GM21825 (cell line): ENCODE data around the gene DGLUCY.
"Not testable (repeated sequence)": the region's sequence is repeated elsewhere in the genome, so short reads cannot be mapped to it uniquely, and the experiment has no call there.

Experiments
- ATAC-seq: cut with Tn5 transposase; IDR thresholded peaks from one replicate; pipeline ENCODE4 v1.9.1; 2021; ENCODE audit warnings: mild to moderate bottlenecking, moderate library complexity; ENCODE audit not compliant: unreplicated experiment

DGLUCY gene

GRCh38 chr14:91255026-91255695, 141.3 kb downstream of the DGLUCY start:
- no peak for ATAC-seq

DNA sequence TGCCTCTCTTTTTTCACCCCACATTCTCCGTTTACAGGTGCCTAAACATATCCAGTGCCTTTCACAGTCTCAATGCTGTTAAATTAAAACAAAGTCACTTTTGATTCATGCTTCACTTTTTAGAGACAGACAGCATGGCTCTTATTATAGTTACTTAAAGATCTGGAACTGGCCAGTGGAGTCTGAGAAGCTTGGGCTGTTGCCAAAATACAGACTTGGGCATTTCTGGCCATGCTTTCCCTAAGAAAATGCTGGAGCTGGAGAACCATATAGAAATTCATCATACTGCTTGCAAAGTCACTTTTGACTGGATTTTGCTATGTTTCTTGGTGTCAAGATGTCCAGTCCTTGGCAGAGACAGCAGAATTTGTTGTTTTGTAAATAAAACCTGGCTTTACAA, 142.8 kb downstream of the DGLUCY start:
- ATAC-seq: no peak

DNA sequence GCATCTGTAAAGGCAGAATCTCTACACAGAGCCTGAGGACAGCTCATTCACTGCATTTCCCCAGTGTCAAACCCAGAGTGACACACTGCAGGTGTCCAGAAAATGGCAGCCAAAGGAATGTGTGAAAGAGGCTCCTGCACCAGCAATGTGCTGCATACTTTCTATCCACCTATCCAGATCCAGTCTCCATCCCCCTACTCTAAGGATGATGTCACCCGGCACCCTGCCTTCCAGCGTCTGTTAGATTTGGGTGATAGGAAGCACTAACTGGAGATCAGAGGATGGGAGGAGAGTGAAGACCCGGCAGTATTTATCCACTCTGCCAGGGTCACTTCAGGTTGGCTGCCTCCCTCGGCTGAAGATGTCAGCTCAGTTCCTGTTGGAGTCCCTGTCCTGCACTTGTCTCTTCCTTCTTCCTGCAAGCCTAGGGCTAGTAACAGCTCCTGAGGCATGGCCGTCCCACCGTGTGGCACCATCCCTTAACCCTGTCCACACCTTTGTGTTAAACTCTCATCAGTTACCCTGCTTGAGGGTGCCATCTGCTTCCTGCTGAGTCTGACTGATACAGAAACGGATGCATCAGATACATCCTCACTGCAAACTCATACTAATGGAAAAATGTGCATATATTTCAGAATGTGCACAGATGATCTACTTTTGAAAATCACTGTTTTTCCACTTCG, 143.6 kb downstream of the DGLUCY start:
- ATAC-seq: no peak

- no peak for ATAC-seq
Observed at GRCh38 chr14:91258011-91258618, 144.2 kb downstream of the DGLUCY start.

GRCh38 chr14:91258876-91259275, 145.0 kb downstream of the DGLUCY start:
- ATAC-seq: no peak

GRCh38 chr14:91261115-91261514, 147.2 kb downstream of the DGLUCY start:
- ATAC-seq: no peak

- no peak for ATAC-seq
Observed at GRCh38 chr14:91261986-91262549, 148.2 kb downstream of the DGLUCY start.

- no peak for ATAC-seq
Observed at GRCh38 chr14:91263329-91263728, 149.5 kb downstream of the DGLUCY start.

DNA sequence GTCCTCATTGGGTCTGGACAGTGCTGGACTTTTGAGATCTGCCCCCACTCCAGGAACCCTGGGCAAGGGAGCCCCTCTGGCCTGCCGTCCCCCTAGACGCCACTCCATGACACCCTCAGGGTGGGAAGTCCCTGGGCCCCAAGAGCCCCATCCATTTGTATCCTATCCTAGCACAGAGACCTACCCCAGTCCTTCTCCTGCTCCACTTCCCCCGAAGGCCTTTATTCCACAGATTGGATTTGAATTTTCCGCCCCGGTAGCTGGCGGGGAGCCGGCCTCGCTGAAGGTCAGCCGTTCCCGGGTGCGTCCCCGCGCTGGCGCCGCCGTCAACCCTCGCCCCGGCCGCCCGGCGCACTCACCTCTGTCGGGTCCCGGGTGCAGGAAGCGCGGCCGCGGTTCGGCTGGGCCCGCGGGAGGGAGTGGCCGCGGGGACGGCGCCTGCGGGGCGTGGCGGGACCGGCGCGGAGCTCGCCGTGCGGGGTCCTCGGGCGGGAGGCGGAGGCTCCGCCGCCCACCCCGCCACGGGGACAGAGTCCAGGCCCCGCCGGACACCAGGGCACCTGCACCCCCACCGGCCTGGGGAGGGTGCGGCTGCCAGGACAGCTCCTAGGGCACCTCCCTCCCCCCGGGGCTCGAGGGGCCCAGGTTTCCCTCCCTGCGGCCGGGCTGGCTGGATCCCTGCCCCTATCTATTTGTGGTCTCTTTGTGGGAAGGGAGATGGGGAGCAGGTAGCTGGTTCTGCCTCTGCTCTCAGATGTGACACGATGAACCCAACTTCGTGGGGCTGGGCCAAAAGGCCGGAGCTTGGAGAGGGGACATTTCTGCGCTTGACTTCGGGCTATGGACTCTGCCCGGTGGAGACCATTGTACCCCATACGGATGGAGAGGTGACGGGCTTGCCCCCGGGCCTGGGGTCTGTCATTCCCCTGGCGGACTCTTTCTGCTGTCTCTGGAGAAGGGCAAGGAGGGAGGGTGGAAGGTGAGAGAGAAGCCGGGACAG, 150.6 kb downstream of the DGLUCY start:
- no peak for ATAC-seq

DNA sequence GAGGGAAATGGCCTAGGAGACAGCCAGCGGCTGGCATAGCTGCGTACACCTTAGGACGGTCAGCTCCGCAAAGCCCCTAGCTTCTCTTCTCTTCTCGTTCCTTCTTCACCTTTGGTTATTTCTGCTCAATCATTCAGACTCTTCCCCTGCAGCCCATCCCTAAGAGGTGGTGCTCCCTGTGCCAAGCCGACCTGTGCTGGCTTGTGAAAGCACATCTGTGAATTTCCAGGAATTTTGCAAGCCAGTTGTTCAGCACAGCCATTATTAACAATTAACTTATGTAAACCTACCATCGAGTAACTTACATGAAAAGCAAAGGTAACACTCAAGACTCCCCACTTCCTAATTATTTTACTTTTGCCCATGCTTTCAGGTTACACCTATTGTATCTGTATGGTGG, 151.5 kb downstream of the DGLUCY start:
- ATAC-seq: no peak

DNA sequence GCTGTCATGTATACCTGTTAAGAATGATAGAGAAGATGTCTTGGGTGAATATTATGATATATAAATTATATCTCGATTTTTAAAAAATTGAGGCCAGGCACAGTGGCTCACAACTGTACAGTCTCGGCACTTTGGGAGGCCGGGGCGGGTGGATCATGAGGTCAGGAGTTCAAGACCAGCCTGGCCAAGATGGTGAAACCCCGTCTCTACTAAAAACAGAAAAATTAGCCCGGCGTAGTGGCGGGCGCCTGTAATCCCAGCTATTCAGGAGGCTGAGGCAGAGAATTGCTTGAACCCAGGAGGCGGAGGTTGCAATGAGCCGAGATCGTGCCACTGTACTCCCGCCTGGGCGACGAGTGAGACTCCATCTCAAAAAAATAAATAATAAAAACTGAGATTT, 152.4 kb downstream of the DGLUCY start:
- ATAC-seq: not testable (repeated sequence)

- ATAC-seq: no peak
Observed at GRCh38 chr14:91267965-91268437, 154.1 kb downstream of the DGLUCY start.

DNA sequence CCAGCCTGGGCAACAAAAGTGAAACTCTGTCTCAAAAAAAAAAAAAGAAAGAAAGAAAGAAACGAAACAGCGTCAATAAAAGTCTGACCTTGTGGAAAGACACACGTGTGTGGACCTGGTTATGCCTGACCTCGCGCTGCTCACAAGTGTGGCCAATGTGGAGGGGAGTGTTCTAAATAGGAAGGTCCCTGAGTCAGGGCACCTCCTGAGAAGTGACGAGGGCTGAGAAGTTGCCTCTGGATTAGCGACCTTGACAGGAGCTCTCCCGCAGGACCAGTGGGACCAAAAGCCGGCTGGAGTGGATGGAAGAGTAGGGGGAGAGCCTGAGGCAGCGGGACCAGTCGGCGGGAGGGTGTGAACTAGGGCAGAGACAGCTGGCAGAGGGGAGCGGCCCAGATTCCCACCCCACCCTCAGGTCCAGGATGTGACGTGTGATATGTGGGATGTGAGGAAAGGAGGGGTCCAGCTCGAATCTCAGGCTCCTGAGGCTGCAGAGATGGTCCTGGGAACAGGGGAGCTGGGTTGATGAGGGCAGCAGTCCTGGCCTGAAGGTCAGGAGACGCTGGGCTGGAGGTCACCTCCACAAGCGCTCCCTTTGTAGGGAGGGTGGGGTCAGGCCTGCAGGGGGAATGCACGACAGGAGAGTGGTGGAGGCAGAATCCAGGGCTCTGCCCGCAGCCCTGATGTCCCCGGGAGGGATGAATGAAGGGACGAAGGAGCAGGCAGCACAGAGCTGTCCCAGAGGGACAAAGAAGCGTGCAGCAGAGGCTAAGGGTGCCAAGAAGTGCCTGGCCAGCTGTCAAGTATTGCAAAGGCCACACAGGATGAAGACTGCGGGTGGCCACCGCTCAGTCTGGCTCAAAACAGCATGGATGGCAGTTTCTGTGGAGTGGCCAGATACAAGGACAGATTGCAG, 155.5 kb downstream of the DGLUCY start:
- ATAC-seq: no peak

- ATAC-seq: no peak
Observed at GRCh38 chr14:91270188-91270587, 156.3 kb downstream of the DGLUCY start.

DNA sequence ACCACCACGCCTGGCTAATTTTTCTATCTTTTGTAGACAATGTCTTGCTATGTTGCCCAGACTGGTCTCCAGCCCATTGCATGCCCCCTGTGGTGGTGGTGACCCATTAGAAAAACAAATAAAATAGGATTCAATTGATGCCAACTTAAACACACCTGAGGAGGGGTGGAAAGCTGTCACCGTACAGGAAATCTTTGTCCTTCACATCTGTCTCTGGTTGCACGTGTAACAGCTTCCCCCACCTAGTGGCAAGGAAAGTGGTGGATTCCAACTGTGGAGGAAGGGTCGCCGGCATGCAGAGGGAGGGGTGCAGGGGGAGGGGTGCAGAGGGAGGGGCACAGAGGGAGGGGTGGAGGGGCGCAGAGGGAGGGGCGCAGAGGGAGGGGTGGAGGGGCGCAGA, 156.7 kb downstream of the DGLUCY start:
- ATAC-seq: no peak

GRCh38 chr14:91271639-91272038, 157.8 kb downstream of the DGLUCY start:
- ATAC-seq: no peak

- no peak for ATAC-seq
Observed at GRCh38 chr14:91272341-91273272, 158.7 kb downstream of the DGLUCY start.

- ATAC-seq: no peak
Observed at GRCh38 chr14:91273273-91273884, 159.5 kb downstream of the DGLUCY start.
